Prostate gland (tissue), 2 donors: ENCODE results near the gene JAK1. TPM values are rescaled to one million over a fixed set of nuclear protein-coding genes. Genes with fewer than 3 reads are reported as not detected.

ENCODE experiments used
- DNase-seq: peaks from one replicate; pipeline ENCODE4 v3.0.0-alpha.2; 2019; ENCODE audit warnings: low spot score
- H3K27ac ChIP-seq, 2 donors: fragments of 200-600 bp; sonication (generic); 2 replicates each; pipeline ENCODE4 v1.5.1; 2017 to 2019
- H3K27me3 ChIP-seq: fragments of 200-600 bp; sonication (generic); replicated peaks from 2 replicates; pipeline ENCODE4 v1.5.1; 2019; ENCODE audit not compliant: insufficient read depth
- H3K36me3 ChIP-seq, 2 donors: fragments of 200-600 bp; sonication (generic); 1 replicate in 1 of 2; 2 replicates in 1 of 2; pipeline versions ENCODE4 v1.5.1 to v1.8.1; 2017 to 2019
- H3K4me1 ChIP-seq: fragments of 200-600 bp; sonication (generic); replicated peaks from 2 replicates; pipeline ENCODE4 v1.5.1; 2019
- H3K4me3 ChIP-seq, 2 donors: fragments of 200-600 bp; sonication (generic); 2 replicates each; pipeline ENCODE4 v1.5.1; 2017 to 2019
- H3K9me3 ChIP-seq: fragments of 200-600 bp; sonication (generic); 2 replicates; pipeline ENCODE4 v1.5.1; 2017
- POLR2A ChIP-seq: fragments of 450-650 bp; IDR thresholded peaks from one replicate; pipeline ENCODE4 v1.6.1; 2016; ENCODE audit warnings: antibody characterized with exemption, mild to moderate bottlenecking
- POLR2AphosphoS5 ChIP-seq: sonication (generic); formaldehyde crosslinking; IDR thresholded peaks from one replicate; pipeline ENCODE4 v1.6.1; 2017; ENCODE audit warnings: antibody characterized with exemption
- WGBS: methylation state at CpG from one replicate; pipeline ENCODE4 v1.1.5; 2018; 5-methylcytosine and 5-hydroxymethylcytosine counted together
- intact Hi-C: fragments of 100-400 bp; cut with DNase I; formaldehyde crosslinking; loops from one replicate; pipeline ENCODE4 v1.14.2; 2022
- total RNA-seq, 2 donors: library from RNA; depleted of rRNA; stranded (reverse); fragments of >200 nt; gene quantifications; one replicate each; pipeline ENCODE4 v1.1.0, GENCODE V29; 2016
- TF ChIP-seq, protein P1 (sequence below), 4 experiments: fragments of 200-600 bp in 2 of 4; fragments of 450-650 bp in 2 of 4; sonication (generic) in 2 of 4; IDR thresholded peaks; 1 replicate in 3 of 4; 2 replicates in 1 of 4; pipeline ENCODE4 v1.5.1; 2016 to 2019; ENCODE audit warnings: antibody characterized with exemption in 4 of 4, mild to moderate bottlenecking in 2 of 4, moderate library complexity in 2 of 4

JAK1 gene
- total RNA-seq, 2 donors from 2014 or later: 66.3 to 115 TPM

DNA sequence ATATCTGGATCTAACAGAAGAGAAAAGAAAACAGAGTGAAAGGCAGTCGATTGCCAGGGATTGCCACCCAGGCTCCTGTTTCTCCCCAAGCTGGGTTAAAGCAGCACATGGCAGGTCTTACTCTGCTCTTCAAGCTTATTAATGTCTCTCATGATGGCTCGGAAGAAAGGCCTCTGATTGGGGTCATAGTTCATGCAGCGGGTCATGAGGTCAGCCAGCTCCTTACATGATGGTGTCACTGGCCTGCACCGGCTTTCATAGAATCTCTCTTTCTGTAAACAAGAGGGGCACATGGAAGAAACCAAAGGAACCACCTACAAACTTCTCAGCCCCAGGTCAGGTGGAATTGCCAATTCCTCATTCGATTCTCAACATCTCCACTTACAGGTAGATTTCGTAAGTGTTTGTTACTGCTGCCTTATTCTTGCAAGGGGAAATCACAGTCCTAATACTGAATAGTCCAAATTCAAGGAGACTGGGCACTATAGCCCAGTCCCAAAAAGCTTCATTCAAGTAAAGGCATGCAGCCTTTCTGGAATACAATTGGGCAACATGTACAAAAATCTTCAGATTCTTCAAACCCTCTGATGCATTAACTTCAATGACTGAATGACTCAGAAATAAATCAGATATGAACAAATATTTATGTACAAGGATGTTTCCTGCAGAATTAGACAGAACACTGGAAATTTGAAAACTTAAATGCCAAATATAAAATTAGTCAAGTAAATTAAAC is 124.9 kb downstream of the JAK1 start:
- 77% methylated on average over 6 of the region's 6 CpGs for whole genome bisulfite sequencing
- Histone ChIP-seq H3K9me3 (no peaks in the 10 kb centered on the region), H3K4me3 (no peak overlapping the region), H3K36me3 (peaks cover 0 to 14% of the 10 kb centered on the region in 2 donors), H3K27me3 (no peaks in the 10 kb centered on the region), H3K27ac (no peak overlapping the region), H3K4me1 (no peaks in the 10 kb centered on the region)
- intact Hi-C loops: no loop called here
- TF ChIP-seq, protein P1, sequence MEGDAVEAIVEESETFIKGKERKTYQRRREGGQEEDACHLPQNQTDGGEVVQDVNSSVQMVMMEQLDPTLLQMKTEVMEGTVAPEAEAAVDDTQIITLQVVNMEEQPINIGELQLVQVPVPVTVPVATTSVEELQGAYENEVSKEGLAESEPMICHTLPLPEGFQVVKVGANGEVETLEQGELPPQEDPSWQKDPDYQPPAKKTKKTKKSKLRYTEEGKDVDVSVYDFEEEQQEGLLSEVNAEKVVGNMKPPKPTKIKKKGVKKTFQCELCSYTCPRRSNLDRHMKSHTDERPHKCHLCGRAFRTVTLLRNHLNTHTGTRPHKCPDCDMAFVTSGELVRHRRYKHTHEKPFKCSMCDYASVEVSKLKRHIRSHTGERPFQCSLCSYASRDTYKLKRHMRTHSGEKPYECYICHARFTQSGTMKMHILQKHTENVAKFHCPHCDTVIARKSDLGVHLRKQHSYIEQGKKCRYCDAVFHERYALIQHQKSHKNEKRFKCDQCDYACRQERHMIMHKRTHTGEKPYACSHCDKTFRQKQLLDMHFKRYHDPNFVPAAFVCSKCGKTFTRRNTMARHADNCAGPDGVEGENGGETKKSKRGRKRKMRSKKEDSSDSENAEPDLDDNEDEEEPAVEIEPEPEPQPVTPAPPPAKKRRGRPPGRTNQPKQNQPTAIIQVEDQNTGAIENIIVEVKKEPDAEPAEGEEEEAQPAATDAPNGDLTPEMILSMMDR (IDR thresholded peaks at IDR 0.05): no peak
- TF ChIP-seq POLR2AphosphoS5: no peak
- TF ChIP-seq POLR2A: no peak
- DNase-seq: no peak

DNA sequence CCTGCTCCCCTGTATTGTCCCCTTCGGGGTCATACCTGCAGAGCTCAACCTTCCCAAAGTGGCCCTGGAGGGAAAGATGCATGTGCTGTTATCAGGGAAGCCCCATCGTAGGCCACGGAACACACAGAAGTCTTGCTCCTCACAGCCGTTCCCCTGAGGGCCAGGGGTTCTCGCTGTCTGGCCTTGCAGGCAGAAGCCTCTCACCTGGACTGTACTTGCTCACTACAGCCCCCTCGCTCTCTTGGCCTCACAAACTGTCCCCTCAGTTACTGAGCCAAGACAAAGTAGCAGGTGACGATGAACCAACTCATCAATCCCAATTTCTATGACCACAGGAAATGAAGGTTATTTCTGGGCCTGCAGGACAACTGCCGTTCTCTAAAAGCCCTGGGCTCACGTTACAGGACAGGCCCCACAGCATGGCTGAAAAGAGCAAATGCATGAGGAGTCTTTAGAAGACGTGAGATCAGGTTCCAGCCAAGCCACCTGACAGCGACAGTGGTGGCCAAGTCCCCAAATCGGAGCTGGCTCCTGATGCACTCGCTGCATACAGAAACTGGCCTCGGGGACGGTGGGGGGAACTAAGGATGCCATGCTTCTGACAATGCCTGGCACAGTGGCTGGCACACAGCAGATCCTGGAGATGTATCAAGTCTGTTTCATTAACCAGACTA is 126.5 kb downstream of the JAK1 start:
- DNase-seq: no peak
- 86% methylated on average over 15 of the region's 15 CpGs for WGBS
- Histone ChIP-seq H3K27me3 (no peaks in the 10 kb centered on the region), H3K27ac (no peak overlapping the region), H3K36me3 (peaks cover 0 to 18% of the 10 kb centered on the region in 2 donors), H3K4me3 (no peak overlapping the region), H3K4me1 (no peaks in the 10 kb centered on the region), H3K9me3 (no peaks in the 10 kb centered on the region)
- intact Hi-C loops: no loop called here
- TF ChIP-seq POLR2A (no peak), POLR2AphosphoS5 (no peak)
- TF ChIP-seq, protein P1 (IDR thresholded peaks at IDR 0.05): no peak

DNA sequence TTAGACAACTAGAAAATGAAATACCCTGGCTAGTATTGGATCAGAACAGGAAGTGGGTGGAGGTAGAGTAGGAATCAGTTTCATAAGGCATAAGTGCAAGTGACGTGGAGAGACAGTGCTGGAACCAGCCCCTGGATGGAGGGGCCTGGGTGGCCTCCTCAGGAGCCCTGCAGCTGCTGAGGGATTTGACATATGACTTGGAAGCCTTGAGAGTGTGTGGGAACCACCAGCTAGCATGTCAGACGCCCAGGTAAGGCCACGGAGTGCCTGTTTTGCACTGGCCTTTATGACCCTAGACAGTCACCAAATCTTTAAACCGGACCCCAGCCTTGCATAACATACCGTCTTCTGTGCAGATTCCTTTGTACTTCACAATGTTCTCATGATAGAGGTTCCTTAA is 127.1 kb downstream of the JAK1 start:
- Histone ChIP-seq H3K27ac (no peak overlapping the region), H3K27me3 (no peaks in the 10 kb centered on the region), H3K4me3 (no peak overlapping the region), H3K9me3 (no peaks in the 10 kb centered on the region), H3K36me3 (peaks cover 0 to 18% of the 10 kb centered on the region in 2 donors), H3K4me1 (no peaks in the 10 kb centered on the region)
- 96% methylated on average over 5 of the region's 5 CpGs for WGBS
- no peak for DNase-seq
- TF ChIP-seq POLR2AphosphoS5 (no peak), POLR2A (no peak)
- TF ChIP-seq, protein P1 (IDR thresholded peaks at IDR 0.05): no peak
- intact Hi-C loops: no loop called here

DNA sequence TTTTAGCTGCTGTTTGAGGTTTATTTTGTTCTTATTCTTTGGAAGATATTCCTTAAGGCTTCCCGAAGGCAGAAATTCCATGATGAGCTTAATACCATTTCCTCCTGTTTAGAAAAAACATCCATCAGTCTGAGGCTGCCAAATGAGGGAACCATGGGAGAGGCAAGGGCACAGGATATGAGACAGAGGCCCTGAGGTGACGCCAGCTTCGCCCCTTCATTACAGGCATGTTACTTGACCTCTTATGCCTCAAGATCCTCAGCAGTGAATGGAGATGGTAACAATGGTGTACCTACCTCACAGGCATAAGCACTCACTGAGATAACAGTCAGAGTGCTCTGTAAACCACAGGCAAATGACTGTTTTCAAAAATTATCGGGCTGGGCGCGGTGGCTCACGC is 127.9 kb downstream of the JAK1 start:
- no peaks in the 10 kb centered on the region for H3K4me1 ChIP-seq
- H3K27ac ChIP-seq: no peak overlapping the region
- no peaks in the 10 kb centered on the region for H3K9me3 ChIP-seq
- intact Hi-C loops: no loop called here
- WGBS: 88% methylated on average over 7 of the region's 7 CpGs
- TF ChIP-seq POLR2A: no peak
- no peak overlapping the region for H3K4me3 ChIP-seq
- H3K36me3 ChIP-seq: peaks cover 0 to 19% of the 10 kb centered on the region in 2 donors
- H3K27me3 ChIP-seq: no peaks in the 10 kb centered on the region
- no peak for DNase-seq

DNA sequence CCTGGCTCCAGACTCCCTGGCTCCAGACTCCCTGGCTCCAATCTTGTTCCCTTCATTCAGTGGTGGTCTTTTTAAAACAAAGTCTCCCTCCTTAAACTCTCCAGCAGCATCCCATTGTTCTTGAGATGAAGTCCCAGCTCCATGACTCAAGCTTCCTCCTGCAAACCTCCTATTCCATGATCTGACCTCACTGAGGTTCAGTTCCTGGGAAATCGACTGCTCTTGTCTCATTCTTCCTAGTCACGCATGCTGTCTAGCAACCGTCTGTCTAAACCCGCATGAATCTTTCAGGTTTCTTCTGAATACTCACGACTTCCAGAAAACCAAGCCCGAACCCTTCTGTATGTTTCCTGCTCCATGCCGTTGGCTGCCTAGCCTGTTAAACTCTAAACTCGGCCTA is 129.5 kb downstream of the JAK1 start:
- WGBS: 92% methylated on average over 8 of the region's 8 CpGs
- H3K4me3 ChIP-seq: no peak overlapping the region
- intact Hi-C loops: no loop called here
- H3K4me1 ChIP-seq: no peaks in the 10 kb centered on the region
- peaks cover 0 to 24% of the 10 kb centered on the region in 2 donors for H3K36me3 ChIP-seq
- no peak overlapping the region for H3K27ac ChIP-seq
- no peak for DNase-seq
- H3K9me3 ChIP-seq: no peaks in the 10 kb centered on the region
- no peak for TF ChIP-seq POLR2A
- TF ChIP-seq, protein P1 (IDR thresholded peaks at IDR 0.05): no peak
- no peak for TF ChIP-seq POLR2AphosphoS5
- no peaks in the 10 kb centered on the region for H3K27me3 ChIP-seq
